Transverse colon (tissue), 4 donors: ENCODE results near the gene PIK3R5. TPM values are rescaled to one million over a fixed set of nuclear protein-coding genes. Genes with fewer than 3 reads are reported as not detected.

Experiments used
- DNase-seq: peaks from one replicate; pipeline ENCODE4 v3.0.0-alpha.2; 2019
- H3K27ac ChIP-seq, 4 donors: fragments of 200-600 bp; sonication (generic); 2 replicates each; pipeline ENCODE4 v1.5.1; 2016 to 2018; ENCODE audit warnings: inconsistent platforms in 4 of 4
- H3K27me3 ChIP-seq: fragments of 200-600 bp; sonication (generic); 2 replicates; pipeline ENCODE4 v1.5.1; 2017; ENCODE audit warnings: inconsistent platforms
- H3K36me3 ChIP-seq, 4 donors: fragments of 200-600 bp; sonication (generic); 2 replicates each; pipeline ENCODE4 v1.5.1; 2017 to 2019; ENCODE audit warnings: inconsistent platforms in 4 of 4
- H3K4me1 ChIP-seq, 4 donors: fragments of 200-600 bp; sonication (generic); 2 replicates each; pipeline ENCODE4 v1.5.1; 2017 to 2020; ENCODE audit warnings: inconsistent platforms in 4 of 4
- H3K4me3 ChIP-seq, 4 donors: fragments of 200-600 bp; sonication (generic); 1 replicate in 1 of 4; 2 replicates in 3 of 4; pipeline versions ENCODE4 v1.5.1 to v1.6.1; 2017 to 2019; ENCODE audit warnings: inconsistent platforms in 4 of 4
- H3K9me3 ChIP-seq, 2 donors: fragments of 200-600 bp; sonication (generic); 2 replicates each; pipeline ENCODE4 v1.5.1; 2017 to 2019; ENCODE audit warnings: inconsistent platforms in 2 of 2
- CTCF ChIP-seq, 5 experiments: fragments of 200-600 bp in 3 of 5; fragments of 450-650 bp in 2 of 5; sonication (generic) in 3 of 5; IDR thresholded peaks; 1 replicate in 2 of 5; 2 replicates in 3 of 5; pipeline ENCODE4 v1.5.1; 2016 to 2017; ENCODE audit warnings: antibody characterized with exemption in 5 of 5, inconsistent platforms in 3 of 5, mild to moderate bottlenecking in 2 of 5, moderate library complexity in 1 of 5
- EP300 ChIP-seq: sonication (generic); formaldehyde crosslinking; IDR thresholded peaks from one replicate; pipeline ENCODE4 v1.6.1; 2017; ENCODE audit warnings: antibody characterized with exemption, low read depth
- POLR2A ChIP-seq: fragments of 450-650 bp; IDR thresholded peaks from one replicate; pipeline ENCODE4 v1.6.1; 2016; ENCODE audit warnings: antibody characterized with exemption, mild to moderate bottlenecking, moderate library complexity
- POLR2AphosphoS5 ChIP-seq, 3 donors: sonication (generic); formaldehyde crosslinking; IDR thresholded peaks; one replicate each; pipeline ENCODE4 v1.6.1; 2016; ENCODE audit warnings: antibody characterized with exemption in 3 of 3
- WGBS, 2 donors: methylation state at CpG; one replicate each; pipeline ENCODE4 v1.1.5; 2018; ENCODE audit warnings: low coverage in 1 of 2; 5-methylcytosine and 5-hydroxymethylcytosine counted together
- in situ Hi-C, 4 donors: fragments of 200-750 bp; cut with MboI; loops; one replicate each; pipeline versions ENCODE4 v1.15.0 to v1.15.1; 2017; ENCODE audit warnings: low sequenced_read_pairs in 3 of 4, low pct_ligation_motif_present in 1 of 4, low pct_unique_long_range_greater_than_20kb in 1 of 4
- intact Hi-C: fragments of 100-400 bp; cut with DNase I; formaldehyde crosslinking; loops from one replicate; pipeline ENCODE4 v1.15.1; 2023; ENCODE audit warnings: low total_unique reads
- total RNA-seq, 4 donors: library from RNA; depleted of rRNA; stranded (reverse); fragments of >200 nt; gene quantifications; one replicate each; pipeline ENCODE4 v1.1.0, GENCODE V29; 2016

The PIK3R5 gene
- total RNA-seq, 4 donors from 2014 or later = 0.40 to 16.1 (median 10.4) TPM

- Histone ChIP-seq H3K4me3 (no peak overlapping the region), H3K9me3 (no peaks in the 10 kb centered on the region), H3K27ac (no peak overlapping the region), H3K36me3 (no peaks in the 10 kb centered on the region), H3K4me1 (no peaks in the 10 kb centered on the region), H3K27me3 (no peaks in the 10 kb centered on the region)
- intact Hi-C loops = no loop called here
- in situ Hi-C loops = loop anchor here in 1 of 4 donors (25.0 kb wide), 1 partner anchor 94 kb away; no protein-coding TSS in a partner anchor
- no peak for DNase-seq
- 46 to 55% methylated on average over 2 of the region's 2 CpGs for WGBS, 2 donors
- no peak for TF ChIP-seq POLR2A
- no peak for TF ChIP-seq EP300
- no peak for TF ChIP-seq CTCF (IDR thresholded peaks at IDR 0.05)
- no peak for TF ChIP-seq POLR2AphosphoS5 (IDR thresholded peaks at IDR 0.05)
These were observed 122.2 kb downstream of the PIK3R5 start for GRCh38 chr17:8843344-8843743.

- no peak for TF ChIP-seq EP300
- TF ChIP-seq CTCF (IDR thresholded peaks at IDR 0.05) = no peak
- no peak for TF ChIP-seq POLR2AphosphoS5 (IDR thresholded peaks at IDR 0.05)
- TF ChIP-seq POLR2A = no peak
- intact Hi-C loops = no loop called here
- no peak overlapping the region for H3K27ac ChIP-seq
- no peaks in the 10 kb centered on the region for H3K9me3 ChIP-seq
- H3K36me3 ChIP-seq = no peaks in the 10 kb centered on the region
- WGBS, 2 donors = 85 to 86% methylated on average over 3 to 4 of the region's 4 CpGs
- no peak overlapping the region for H3K4me3 ChIP-seq
- no peak for DNase-seq
- H3K4me1 ChIP-seq = no peaks in the 10 kb centered on the region
- in situ Hi-C loops = loop anchor here in 1 of 4 donors (25.0 kb wide), 1 partner anchor 95 kb away; no protein-coding TSS in a partner anchor
- H3K27me3 ChIP-seq = no peaks in the 10 kb centered on the region
These were observed 123.7 kb downstream of the PIK3R5 start for GRCh38 chr17:8841844-8842243.

GRCh38 chr17:8839410-8839935 lies 126.0 kb downstream of the PIK3R5 start:
- Histone ChIP-seq H3K9me3 (no peaks in the 10 kb centered on the region), H3K27ac (no peak overlapping the region), H3K4me1 (no peaks in the 10 kb centered on the region), H3K4me3 (no peak overlapping the region), H3K36me3 (no peaks in the 10 kb centered on the region), H3K27me3 (no peaks in the 10 kb centered on the region)
- DNase-seq = no peak
- 43% methylated on average over 11 of the region's 11 CpGs; no CpG with 5 or more reads in 1 of the 2 donors for WGBS, 2 donors
- in situ Hi-C loops (loop anchor here in 1 of 4 donors (25.0 kb wide), 1 partner anchor 98 kb away; no protein-coding TSS in a partner anchor), intact Hi-C loops (no loop called here)
- TF ChIP-seq EP300 = no peak
- TF ChIP-seq POLR2A = no peak
- TF ChIP-seq POLR2AphosphoS5 (IDR thresholded peaks at IDR 0.05) = no peak
- TF ChIP-seq CTCF (IDR thresholded peaks at IDR 0.05) = no peak

GRCh38 chr17:8838551-8839095 lies 126.9 kb downstream of the PIK3R5 start:
- no peak for TF ChIP-seq POLR2AphosphoS5 (IDR thresholded peaks at IDR 0.05)
- no peak for TF ChIP-seq CTCF (IDR thresholded peaks at IDR 0.05)
- TF ChIP-seq POLR2A = no peak
- no peak for TF ChIP-seq EP300
- in situ Hi-C loops = loop anchor here in 1 of 4 donors (25.0 kb wide), 1 partner anchor 99 kb away; no protein-coding TSS in a partner anchor
- no peaks in the 10 kb centered on the region for H3K9me3 ChIP-seq
- H3K4me3 ChIP-seq = no peak overlapping the region
- no peaks in the 10 kb centered on the region for H3K4me1 ChIP-seq
- WGBS, 2 donors = 92 to 100% methylated on average over 3 to 12 of the region's 12 CpGs
- no peak overlapping the region for H3K27ac ChIP-seq
- H3K36me3 ChIP-seq = no peaks in the 10 kb centered on the region
- no peaks in the 10 kb centered on the region for H3K27me3 ChIP-seq
- intact Hi-C loops = no loop called here
- DNase-seq = no peak
